Esophagus muscularis mucosa (tissue), 4 donors: ENCODE results near the gene GSC2.

ENCODE experiments used
- CTCF ChIP-seq, 3 experiments: fragments of 200-600 bp in 2 of 3; fragments of 450-650 bp in 1 of 3; sonication (generic) in 2 of 3; IDR thresholded peaks; one replicate each; pipeline ENCODE4 v1.5.1; 2017 to 2019; ENCODE audit warnings: antibody characterized with exemption in 3 of 3, mild to moderate bottlenecking in 2 of 3, moderate library complexity in 1 of 3
- EP300 ChIP-seq: sonication (generic); formaldehyde crosslinking; IDR thresholded peaks from one replicate; pipeline ENCODE4 v1.6.1; 2017; ENCODE audit warnings: antibody characterized with exemption
- POLR2A ChIP-seq: fragments of 450-650 bp; IDR thresholded peaks from one replicate; pipeline ENCODE4 v1.6.1; 2017; ENCODE audit warnings: antibody characterized with exemption, moderate library complexity, mild to moderate bottlenecking, low read depth
- POLR2AphosphoS5 ChIP-seq, 2 donors: sonication (generic); formaldehyde crosslinking; IDR thresholded peaks; one replicate each; pipeline ENCODE4 v1.6.1; 2017; ENCODE audit warnings: antibody characterized with exemption in 2 of 2

DNA sequence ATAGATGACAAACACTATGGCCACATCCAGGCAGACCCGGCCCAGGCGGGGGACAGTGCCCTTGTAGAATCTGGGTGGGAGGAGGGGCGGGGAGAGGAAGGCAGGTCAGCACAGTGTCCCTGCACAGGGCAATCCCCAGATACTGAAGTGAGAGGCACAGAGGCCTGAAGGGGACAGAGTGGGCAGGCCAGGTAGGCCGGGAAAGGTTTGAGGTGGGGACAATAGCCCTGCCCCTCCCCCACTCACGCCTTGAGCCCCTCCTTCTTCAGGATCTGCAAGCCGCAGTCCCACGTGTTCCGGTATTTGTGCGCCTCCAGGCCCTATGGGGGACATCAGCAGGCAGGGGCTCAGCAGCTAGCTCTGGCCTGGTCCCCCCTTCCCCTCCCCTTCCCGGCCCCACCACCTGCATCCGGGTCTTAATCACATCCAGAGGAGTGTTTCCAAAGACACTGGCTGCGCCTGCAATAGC lies 26.1 kb upstream of the GSC2 start:
- TF ChIP-seq POLR2A (no peak), EP300 (no peak), CTCF (IDR thresholded peaks at IDR 0.05) (no peak), POLR2AphosphoS5 (IDR thresholded peaks at IDR 0.05) (no peak)
